Stimulated activated CD4-positive, alpha-beta T cell treated with anti-CD3 and anti-CD28 coated beads, Interleukin-4, amount 100 ng/mL, for 24 hours (primary cell): ENCODE measurements around the gene WNT9A.
"Not testable (repeated sequence)": the region's sequence is repeated elsewhere in the genome, so short reads cannot be mapped to it uniquely, and the experiment has no call there.

Experiments
- DNase-seq: peaks from one replicate; pipeline ENCODE4 v3.0.0-alpha.2; 2020

Gene WNT9A

DNA sequence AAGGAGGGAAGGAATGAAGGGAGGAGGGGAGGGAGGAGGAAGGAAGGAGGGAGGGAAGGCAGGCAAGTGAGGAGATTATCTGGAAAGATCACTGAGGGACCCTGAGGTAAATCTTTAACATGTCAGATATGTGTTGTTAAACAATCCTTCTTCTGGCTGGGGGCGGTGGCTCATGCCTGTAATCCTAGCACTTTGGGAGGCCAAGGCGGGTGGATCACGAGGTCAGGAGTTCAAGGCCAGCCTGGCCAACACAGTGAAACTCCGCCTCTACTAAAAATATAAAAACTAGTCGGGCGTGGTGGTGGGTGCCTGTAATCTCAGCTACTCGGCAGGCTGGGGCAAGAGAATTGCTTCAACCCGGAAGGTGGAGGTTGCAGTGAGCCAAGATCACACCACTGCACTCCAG is 37.8 kb downstream of the WNT9A start:
- DNase-seq: not testable (repeated sequence)

GRCh38 chr1:227909188-227909587 is 38.5 kb downstream of the WNT9A start:
- no peak for DNase-seq

DNA sequence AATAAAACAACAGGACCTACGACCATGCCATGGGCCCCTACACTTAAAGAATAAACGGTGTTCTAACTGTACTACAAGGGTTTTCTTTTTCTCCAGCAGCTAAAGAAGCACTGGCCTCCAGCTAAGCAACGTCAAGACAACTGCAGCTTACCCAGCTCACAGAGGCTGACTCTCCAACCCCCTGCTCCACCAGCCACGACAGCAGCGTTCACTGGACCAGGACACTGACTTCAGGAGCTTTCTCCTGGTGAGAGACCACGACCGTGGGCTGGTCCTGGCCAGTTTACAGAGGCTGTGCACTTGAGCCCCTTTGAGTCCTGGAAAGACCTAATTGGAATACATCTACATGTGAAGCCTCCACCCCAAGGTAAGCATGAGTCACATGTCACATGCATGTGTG is 39.4 kb downstream of the WNT9A start:
- no peak for DNase-seq

DNA sequence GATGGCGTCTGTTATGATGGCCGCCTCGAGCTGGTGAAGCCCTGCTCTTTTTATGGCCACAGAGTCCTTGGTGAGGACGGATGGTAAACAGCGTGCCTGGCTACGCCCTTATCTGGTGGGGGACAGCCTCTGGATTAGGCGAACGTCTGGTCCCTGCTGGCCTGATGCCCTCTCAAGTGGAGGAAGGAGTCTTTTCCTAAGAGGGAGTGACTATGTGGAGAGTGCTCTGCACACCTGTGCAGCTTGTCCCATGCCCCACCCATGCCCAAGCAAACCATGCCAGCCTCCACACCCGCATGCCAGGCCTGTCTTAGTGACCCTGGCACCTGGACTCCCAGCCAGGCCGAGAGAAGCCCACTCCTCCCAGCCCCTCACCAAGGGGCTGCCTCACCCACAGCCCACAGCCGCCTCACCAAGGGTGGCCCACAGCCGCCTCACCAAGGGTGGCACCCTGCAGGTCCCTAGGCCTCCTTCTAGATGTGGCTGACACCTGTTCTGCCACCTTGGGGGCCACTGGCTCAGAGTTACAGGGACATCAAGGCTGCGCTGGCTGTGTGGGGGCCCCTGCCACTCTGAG is 40.2 kb downstream of the WNT9A start:
- DNase-seq: no peak

GRCh38 chr1:227906550-227907071 is 41.1 kb downstream of the WNT9A start:
- DNase-seq: no peak

DNA sequence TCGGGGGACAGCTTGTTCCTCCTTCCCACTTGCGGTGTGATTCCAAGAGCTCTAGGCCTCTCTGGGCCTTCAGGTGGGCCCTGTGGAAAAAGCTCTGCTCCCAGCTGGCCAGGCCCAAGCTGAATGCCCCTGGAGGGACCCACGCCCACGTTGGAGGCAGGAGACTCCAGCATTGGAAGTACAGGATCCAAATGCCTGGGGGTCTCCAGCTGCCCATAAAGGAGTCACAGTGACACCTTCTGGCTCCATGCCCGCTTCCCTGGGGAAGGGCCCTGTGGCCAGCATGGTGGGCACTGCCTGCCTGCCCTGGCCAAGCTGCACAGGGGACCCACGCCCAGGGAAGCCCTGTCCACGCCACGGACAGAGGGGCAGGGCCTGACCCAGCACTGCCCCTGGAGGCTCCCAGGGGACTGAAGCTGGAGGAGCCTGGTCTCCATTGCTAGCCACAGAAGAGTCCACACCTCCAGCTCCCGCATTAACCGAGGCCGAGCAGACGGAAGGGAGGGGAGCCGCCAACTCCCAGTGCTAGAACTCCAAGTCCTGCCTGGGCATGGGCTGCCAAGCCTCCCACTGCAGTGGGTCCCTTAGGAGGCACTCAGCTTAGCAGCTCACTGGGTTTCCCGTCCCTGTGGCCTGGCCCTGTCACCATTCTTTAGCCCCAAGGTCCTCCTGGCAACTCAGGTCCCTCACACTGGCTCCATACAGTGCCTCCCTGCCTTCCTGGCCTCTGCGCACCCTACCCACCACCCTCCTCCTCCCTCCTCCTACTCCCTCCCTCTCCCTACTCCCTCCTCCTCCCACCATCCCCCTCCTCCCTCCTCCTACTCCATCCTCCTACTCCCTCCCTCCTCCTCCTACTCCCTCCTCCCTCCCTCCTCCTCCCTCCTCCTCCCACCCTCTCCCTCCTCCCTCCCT is 41.9 kb downstream of the WNT9A start:
- DNase-seq: no peak

- DNase-seq: no peak
These were observed 43.0 kb downstream of the WNT9A start for GRCh38 chr1:227904541-227905335.

GRCh38 chr1:227903614-227904501 is 43.9 kb downstream of the WNT9A start:
- no peak for DNase-seq

- DNase-seq: no peak
These were observed 44.6 kb downstream of the WNT9A start for GRCh38 chr1:227903061-227903521.

GRCh38 chr1:227902641-227902990 is 45.1 kb downstream of the WNT9A start:
- no peak for DNase-seq

DNA sequence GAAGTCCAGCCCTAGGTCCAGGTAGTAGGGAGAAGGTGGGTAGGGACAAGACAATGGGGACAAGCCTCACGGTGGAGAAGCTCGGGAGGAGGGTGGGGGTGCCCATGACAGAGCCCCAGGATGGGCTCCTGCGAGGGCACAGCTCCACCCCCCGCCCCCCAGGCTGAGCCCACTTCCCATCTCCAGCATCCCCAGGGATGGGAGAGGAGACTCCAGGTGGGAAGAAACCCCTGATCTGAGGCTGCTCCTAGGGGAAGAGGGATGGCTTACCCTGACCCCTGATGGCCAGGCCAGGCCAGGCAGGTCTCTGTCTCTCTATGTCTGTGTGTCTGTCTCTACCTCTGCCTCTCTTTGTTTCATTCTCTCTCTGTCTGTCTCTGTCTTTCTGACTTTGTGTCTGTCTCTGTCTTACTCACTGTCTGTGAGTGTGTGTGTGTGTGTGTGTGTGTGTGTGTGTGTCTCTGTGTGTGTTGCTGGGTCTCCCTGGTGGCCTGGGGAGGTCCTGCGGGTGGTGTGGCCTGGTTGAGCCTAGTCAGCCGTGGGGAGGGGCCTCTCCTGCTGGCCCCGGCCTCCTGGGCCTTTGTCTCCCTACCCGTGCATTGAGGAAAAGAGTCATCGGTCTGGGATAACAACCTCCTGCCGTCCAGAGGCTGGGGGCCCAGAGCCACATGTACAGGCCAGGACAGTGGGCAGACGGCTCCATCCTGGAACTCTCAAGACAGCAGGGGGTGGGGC is 45.7 kb downstream of the WNT9A start:
- DNase-seq: no peak

DNA sequence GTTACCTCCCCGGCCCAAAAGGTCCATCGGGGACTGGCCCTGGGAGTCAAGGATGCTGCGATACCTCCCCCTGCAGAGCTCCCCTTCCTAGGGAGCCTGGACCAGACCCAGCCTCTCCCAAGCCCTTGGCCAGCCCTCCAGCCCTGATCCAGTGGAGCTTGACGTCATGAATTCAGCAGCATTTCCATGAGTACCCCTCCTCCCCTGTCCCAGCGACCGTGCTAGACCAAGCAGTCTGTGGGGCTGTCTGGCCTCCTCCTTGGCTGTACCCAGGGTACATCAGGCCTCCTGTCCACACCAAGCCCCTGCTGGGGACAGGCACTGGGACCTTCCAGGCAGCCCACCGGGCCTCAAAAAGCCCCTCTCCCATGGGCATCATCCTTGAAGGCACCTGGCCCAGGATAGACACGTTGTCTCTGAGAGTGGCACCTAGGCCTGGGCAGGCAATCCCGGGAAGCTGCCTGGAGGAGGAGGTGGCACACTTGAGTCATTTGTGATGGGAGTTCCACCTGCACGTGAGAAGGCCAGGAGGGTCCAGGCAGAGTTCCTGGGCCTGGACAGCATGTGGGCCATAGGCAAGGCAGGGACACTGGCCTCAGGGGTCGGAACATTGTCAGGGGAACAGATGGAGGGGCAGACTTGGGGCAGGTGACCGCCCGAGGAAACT is 46.4 kb downstream of the WNT9A start:
- no peak for DNase-seq

DNA sequence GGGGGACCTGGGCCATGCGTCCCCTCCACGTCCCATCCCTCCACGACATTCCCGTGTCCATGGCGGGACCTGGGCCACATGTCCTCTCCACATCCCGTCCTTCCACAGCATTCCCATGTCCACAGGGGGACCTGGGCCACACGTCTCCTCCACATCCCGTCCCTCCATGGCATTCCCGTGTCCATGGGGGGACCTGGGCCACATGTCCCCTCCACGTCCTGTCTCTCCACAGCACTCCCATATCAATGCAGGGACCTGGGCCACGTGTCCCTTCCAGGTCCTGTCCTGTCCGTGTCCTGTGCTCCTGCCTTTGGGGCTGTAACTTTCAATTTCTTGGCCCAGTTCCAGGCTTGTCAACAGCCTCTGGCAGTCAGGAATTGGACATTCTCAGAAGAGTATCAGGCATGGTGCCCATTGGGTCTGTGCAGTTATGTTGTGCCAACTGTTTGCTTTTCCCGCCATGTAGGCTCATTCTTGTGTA is 47.1 kb downstream of the WNT9A start:
- no peak for DNase-seq

GRCh38 chr1:227899820-227900449 is 47.8 kb downstream of the WNT9A start:
- no peak for DNase-seq

- no peak for DNase-seq
These were observed 48.5 kb downstream of the WNT9A start for GRCh38 chr1:227899141-227899819.

- no peak for DNase-seq
These were observed 49.1 kb downstream of the WNT9A start for GRCh38 chr1:227898502-227899140.

DNA sequence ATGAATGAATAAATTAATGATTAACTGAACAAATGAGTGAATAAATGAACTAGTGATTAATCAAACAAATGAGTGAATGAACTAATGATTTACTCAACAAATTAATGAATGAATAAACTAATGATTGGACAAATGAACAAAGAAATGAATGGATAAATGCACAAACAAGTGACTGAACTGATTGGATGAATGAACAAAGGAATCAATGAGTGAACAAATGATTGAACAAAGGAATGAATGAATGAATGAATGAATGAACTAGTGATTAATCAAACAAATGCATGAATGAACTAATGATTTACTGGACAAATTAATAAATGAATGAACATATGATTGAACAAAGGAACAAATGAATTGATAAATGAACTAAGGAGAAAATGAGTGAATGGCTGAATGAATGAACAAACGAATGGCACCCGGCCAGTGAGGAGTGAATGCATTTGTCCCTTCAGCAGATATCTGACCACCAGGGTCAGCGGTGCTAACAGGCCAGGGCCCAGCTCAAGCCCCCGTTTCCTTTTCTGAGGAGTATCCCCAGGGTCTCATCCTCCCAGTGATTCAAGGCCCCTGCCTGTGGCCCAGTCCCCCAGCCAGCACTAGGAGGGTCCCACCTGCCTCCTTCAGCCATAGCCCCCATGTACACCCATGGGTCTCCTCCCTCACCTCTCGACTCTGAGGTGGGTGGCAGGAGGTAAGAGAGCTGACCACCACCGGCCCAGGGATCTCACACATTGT is 49.9 kb downstream of the WNT9A start:
- peak; percentile 2 for DNase-seq
